GOT3 (cell line): ENCODE results near the gene TLCD1.

Experiments
- DNase-seq: peaks from one replicate; lab custom pipeline; 2025; ENCODE audit warnings: mixed read lengths; lab: John Stamatoyannopoulos, UW

TLCD1 gene

DNA sequence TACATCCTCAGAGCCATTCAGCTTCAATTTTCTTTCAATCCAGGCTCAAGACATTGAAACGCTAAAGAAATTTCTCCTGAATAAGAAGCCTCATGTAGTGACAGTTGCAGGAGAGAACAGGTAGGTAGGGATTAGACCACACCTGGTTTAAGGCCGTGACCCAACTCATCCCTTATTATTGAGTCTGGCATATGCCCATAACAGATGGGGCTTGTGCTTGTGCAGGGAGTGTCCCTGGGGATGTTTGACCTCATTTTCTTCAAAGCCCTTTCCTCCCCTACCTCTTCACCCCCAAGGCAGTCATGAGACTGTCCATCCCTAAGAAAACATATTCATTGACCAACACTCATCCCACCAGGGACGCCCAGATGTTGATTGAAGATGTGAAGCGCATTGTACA is 39.7 kb downstream of the TLCD1 start:
- DNase-seq = no peak

DNA sequence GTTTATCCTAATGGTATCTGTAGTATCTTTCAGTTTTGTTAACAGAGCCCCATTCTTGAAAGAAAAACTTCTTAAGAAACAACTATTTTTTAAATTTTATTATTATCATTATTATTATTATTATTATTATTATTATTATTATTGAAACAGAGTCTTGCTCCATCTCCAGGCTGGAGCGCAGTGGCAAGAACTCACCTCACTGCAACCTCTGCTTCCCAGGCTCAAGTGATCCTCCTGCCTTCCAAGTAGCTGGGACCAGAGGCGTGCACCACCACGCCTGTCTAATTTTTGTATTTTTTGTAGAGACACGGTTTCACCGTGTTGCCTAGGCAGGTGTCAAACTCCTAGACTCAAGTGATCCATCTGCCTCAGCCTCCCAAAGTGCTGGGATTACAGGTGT is 40.7 kb downstream of the TLCD1 start:
- DNase-seq = no peak

DNA sequence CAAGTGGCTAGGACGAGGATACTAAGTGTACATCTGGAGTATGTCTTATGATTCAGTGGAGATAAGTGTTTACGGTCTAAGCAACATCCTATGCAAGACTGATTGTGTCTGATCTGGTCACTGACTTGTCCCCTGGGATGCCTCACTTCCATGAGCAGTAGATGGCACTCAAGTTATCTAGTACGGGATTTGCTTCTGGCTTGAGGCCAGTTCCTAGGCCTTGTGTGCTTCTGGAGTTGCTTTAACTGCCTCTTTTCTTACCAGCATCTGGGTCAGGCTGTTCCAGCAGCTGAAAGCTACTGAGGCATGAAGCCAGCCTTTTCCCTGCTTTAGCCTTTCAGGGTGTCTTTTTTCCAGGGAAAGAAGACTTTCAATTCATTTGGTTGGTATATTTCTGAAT is 41.1 kb downstream of the TLCD1 start:
- no peak for DNase-seq

DNA sequence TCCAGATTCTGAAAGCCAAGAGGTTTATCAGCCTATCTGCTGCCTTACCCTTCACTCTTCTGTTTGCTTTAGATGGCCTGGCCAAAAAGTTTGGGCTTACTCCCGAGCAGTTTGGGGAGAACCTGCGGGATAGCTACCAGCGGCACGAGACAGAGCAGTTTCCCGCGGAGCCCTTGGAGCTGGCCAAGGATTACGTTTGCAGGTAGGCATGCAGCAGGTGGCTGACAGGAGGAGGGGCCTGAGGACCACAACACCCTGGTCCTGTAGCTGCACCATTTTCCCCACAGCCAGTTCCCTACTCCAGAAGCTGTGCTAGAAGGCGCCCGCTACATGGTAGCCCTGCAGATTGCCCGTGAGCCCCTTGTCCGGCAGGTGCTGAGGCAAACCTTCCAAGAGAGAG is 43.4 kb downstream of the TLCD1 start:
- DNase-seq = no peak

DNA sequence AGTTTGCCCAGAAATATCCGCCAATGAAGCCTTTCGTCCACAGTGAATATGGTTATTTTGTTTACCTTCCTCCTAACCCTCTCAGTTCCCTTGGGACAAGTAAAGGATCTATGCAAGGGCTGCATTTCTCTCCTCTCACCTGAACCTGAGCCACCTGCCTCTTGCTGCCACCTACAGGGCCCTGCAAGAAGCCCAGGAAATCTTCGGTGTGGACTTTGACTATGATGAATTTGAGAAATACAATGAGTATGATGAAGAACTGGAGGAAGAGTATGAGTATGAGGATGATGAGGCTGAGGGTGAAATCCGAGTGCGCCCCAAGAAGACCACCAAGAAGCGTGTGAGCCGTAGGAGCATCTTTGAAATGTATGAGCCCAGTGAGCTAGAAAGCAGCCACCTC is 50.1 kb downstream of the TLCD1 start:
- DNase-seq = no peak

DNA sequence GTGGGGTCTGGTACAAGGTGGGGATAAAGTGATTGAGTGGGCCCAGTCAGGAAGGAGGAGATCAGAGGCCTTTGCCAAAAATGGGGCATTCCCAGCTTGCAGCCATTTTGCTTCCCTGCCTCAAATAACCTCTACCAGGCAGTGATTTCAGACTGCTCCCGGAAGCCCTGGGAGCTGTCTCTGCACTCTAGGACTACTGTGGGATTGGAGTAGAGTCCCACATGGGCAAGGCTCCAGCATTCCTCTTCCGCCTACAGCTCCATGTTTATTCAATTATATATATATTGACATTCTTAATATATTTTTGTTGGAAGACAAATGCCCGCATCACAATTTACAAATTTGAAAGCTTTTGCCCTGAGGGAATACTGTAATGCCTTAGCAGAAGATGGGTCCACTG is 50.5 kb downstream of the TLCD1 start:
- no peak for DNase-seq
